GM12891 (cell line): Measurements from ENCODE around the gene OBP2A.

Source experiments
- DNase-seq: peaks from one replicate; pipeline ENCODE4 v3.0.0; 2011; ENCODE audit warnings: low spot score; ENCODE audit not compliant: insufficient read length
- FAIRE-seq: peaks from 2 replicates; lab custom pipeline; 2011; peaks lifted over from hg19 to GRCh38; lab: Jason Lieb, UNC
- PAX5 ChIP-seq: IDR thresholded peaks from 2 replicates; pipeline ENCODE4 v1.6.1; 2011; ENCODE audit warnings: low read length, moderate library complexity, mild to moderate bottlenecking; ENCODE audit not compliant: insufficient read depth, severe bottlenecking
- POLR2A ChIP-seq: IDR thresholded peaks from 2 replicates; pipeline ENCODE4 v1.6.1; 2011; ENCODE audit warnings: low read depth, low read length, control low read depth
- POLR2AphosphoS5 ChIP-seq: IDR thresholded peaks from 2 replicates; pipeline ENCODE4 v1.6.1; 2011; ENCODE audit warnings: low read depth, low read length, control low read depth
- POU2F2 ChIP-seq: IDR thresholded peaks from 2 replicates; pipeline ENCODE4 v1.6.1; 2011; ENCODE audit warnings: low read depth, mild to moderate bottlenecking, control low read depth, low read length, moderate library complexity
- SPI1 ChIP-seq: IDR thresholded peaks from 2 replicates; pipeline ENCODE4 v1.6.1; 2011; ENCODE audit warnings: low read depth, low read length, control low read depth
- TAF1 ChIP-seq: IDR thresholded peaks from 2 replicates; pipeline ENCODE4 v1.6.1; 2011; ENCODE audit warnings: low read depth, low read length, control low read depth

The OBP2A gene

DNA sequence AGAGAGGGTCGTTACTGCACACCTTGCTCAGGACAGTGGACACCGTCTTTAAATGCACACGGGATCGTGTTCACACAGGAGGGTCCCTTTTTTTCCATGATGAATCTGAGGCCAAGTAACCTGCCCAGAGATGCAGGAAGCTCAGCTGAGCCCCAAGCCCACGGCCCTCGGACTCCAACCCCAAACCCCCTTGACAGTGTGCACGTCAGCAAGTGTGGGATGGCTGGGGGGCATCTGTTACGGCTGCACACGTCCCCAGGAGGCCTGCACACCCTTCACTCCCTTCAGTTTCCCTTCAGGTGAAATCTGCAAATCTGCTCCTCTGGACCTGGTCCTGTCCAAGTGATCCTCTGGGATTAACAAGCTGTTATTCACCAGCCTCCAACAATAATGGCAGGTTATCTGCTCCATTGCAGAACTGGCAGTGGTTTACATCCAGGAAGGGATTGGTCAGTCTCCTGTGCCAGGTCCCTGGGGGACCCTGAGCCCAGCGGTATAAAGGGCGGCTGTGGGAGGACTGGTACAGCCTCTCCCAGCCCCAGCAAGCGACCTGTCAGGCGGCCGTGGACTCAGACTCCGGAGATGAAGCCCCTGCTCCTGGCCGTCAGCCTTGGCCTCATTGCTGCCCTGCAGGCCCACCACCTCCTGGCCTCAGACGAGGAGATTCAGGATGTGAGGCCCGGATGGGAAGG is 24.9 kb upstream of the OBP2A start, which contains the start of gene LCN1:
Gene LCN1, plus strand, starts transcription at position 525 of the 692 bp plus-strand sequence. Its CDS starts 58 bp downstream, at position 583.
- FAIRE-seq, result no peak
- TF ChIP-seq PAX5, result no peak
- no peak for TF ChIP-seq POLR2A
- no peak for TF ChIP-seq SPI1
- TF ChIP-seq POU2F2, result no peak
- TF ChIP-seq TAF1, result no peak
- TF ChIP-seq POLR2AphosphoS5, result no peak
- no peak for DNase-seq

GRCh38 chr9:135521608-135522095 is 24.3 kb upstream of the OBP2A start:
- TF ChIP-seq PAX5 (no peak), POLR2A (no peak), POLR2AphosphoS5 (no peak), TAF1 (no peak), POU2F2 (no peak), SPI1 (no peak)
- no peak for FAIRE-seq

DNA sequence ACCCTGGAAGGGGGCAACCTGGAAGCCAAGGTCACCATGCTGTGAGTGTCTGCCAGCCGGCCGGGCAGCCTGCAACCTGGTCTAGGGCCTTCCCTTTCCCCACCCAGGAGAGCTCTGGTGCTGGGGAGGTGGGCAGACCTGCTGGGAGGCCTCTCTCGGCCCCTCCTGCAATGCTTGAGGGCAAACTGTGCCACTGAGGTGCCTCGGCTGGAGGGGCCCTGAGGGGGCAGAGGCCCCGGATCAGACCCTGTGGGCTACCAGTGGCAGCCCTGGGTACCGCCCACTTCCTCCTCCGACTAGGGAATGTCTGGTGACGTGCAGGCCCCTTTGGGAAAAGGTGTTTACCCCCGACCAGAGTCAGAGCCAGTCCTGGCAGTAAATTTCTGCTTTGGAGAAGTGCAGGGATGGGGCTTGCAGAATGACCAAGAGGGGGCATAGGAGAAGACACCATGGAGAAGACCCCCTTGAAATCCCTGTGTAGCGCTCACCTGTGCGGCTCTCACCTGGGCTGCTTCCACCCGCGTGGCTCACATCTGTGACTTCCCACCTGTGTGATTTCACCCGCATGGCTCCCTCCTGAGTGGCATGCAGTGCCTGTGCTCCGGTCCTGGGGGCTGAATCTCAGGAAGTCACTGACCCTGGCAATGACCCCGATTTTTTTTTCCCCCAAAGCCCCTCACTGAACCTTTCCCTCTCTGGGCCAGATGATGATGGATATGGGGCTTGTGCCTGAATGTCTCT is 23.6 kb upstream of the OBP2A start:
- FAIRE-seq, result no peak

More at GRCh38 chr9:135521608-135522095, 24.3 kb upstream of the OBP2A start:
- no peak for DNase-seq

DNA sequence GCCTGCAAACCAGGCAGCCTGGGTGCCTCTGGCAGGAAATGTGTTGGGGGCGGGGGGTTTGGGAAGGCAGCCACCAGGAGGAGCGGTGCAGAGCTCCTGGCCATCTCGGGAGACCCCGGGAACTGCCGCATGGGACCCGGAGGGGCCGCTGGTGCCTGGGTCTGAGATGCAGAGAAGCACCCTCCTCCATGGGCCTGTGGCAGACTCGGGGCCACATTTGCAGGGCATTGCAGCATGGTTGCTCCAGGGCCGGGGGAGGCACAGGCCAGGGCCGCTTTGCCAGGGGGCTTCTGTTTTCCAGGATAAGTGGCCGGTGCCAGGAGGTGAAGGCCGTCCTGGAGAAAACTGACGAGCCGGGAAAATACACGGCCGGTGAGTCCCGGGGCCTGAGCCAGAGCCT is 23.0 kb upstream of the OBP2A start:
- no peak for FAIRE-seq
- TF ChIP-seq PAX5 (no peak), SPI1 (no peak), TAF1 (no peak), POLR2AphosphoS5 (no peak), POLR2A (no peak), POU2F2 (no peak)

More for the DNA sequence above, 23.6 kb upstream of the OBP2A start:
- no peak for TF ChIP-seq POLR2A
- TF ChIP-seq POLR2AphosphoS5, result no peak
- no peak for TF ChIP-seq TAF1
- TF ChIP-seq PAX5, result no peak
- no peak for TF ChIP-seq POU2F2
- TF ChIP-seq SPI1, result no peak
- DNase-seq, result no peak

GRCh38 chr9:135523521-135524129 is 22.3 kb upstream of the OBP2A start:
- TF ChIP-seq PAX5 (no peak), POLR2A (no peak), POU2F2 (no peak), SPI1 (no peak)
- FAIRE-seq (no peak), DNase-seq (no peak)

More for the DNA sequence above, 23.0 kb upstream of the OBP2A start:
- DNase-seq, result no peak

DNA sequence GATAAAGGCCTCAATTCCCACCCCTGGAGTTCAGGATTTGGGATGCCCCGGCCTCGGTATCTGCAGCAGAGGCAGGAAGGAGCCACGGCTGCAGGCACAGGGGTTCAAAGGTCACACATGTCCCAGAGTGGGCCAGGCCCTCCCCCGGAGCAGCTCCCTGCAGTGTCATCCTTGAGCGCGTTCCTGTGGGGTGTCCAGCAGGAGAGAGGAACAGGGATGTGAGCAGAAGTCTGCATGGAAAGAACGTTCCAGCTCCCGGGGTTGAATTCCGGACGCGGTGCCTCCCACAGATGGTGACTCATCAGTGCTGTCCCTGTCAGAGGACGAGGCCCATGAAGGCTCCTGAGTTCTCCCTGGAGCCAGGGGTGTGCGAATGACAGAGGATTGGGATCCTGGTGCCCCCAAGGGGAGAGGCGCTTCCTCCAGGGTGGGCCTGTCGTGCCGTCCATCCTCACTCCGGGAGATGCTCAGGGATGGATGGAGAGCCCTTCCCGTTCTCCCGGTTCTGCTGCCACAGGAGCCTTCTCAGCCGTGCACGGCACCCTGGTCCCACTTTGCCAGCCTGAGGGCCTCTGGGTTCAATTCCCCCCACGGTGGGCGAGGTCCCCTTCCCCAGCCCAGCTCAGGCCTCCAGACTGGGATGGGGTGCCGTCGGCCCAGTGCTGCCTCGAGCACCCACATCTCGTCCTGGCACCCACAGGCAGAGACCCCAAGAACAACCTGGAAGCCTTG is 21.6 kb upstream of the OBP2A start:
- no peak for TF ChIP-seq POLR2A
- TF ChIP-seq POU2F2, result no peak
- TF ChIP-seq POLR2AphosphoS5, result no peak
- DNase-seq, result no peak
- no peak for FAIRE-seq

GRCh38 chr9:135525241-135526088 is 20.5 kb upstream of the OBP2A start:
- FAIRE-seq, result no peak
- no peak for DNase-seq
- TF ChIP-seq TAF1, result no peak
- no peak for TF ChIP-seq SPI1
- TF ChIP-seq POLR2AphosphoS5, result no peak
- TF ChIP-seq POU2F2, result no peak
- no peak for TF ChIP-seq POLR2A
- no peak for TF ChIP-seq PAX5

DNA sequence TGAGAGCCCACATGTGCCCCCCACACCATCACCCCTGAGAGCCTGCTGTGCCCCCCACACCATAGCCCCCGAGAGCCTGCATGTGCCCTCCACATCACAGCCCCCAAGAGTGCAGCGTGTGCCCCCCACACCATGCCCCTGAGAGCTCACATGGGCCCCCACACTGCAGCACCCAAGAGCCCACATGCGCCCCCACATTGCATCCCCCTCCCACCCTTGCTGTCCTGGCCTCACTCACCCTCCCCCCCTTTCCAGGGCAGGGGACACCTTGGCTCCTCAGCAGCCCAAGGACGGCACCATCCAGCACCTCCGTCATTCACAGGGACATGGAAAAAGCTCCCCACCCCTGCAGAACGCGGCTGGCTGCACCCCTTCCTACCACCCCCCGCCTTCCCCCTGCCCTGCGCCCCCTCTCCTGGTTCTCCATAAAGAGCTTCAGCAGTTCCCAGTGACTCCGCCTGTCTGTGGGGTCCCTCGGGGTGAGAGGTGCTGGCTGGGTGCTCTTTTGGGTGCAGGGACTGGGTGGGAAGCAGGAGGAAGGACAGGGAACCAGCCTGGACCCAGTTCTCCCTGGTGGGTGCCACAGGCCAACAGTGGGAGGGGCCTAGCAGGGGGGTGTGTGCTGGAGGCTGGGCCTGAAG is 19.7 kb upstream of the OBP2A start:
- FAIRE-seq, result no peak
- TF ChIP-seq SPI1 (no peak), POLR2AphosphoS5 (no peak), POU2F2 (no peak), PAX5 (no peak), POLR2A (no peak), TAF1 (no peak)
- no peak for DNase-seq
